A549 treated with ZK216348 at 1 μM for 4 hours (cell line): ENCODE results near the gene FAR1. TPM values are rescaled to one million over a fixed set of nuclear protein-coding genes. Genes with fewer than 3 reads are reported as not detected.

Experiments
- total RNA-seq: library from RNA; stranded (reverse); fragments of 200-300 nt; extraction: Qiagen RNA extraction; gene quantifications from 5 replicates; pipeline ENCODE4 v1.2.3, GENCODE V29; 2022; ENCODE audit warnings: low read depth

The FAR1 gene
- total RNA-seq: 40.0 to 64.8 TPM (median 50.7 TPM) in 5 replicates

DNA sequence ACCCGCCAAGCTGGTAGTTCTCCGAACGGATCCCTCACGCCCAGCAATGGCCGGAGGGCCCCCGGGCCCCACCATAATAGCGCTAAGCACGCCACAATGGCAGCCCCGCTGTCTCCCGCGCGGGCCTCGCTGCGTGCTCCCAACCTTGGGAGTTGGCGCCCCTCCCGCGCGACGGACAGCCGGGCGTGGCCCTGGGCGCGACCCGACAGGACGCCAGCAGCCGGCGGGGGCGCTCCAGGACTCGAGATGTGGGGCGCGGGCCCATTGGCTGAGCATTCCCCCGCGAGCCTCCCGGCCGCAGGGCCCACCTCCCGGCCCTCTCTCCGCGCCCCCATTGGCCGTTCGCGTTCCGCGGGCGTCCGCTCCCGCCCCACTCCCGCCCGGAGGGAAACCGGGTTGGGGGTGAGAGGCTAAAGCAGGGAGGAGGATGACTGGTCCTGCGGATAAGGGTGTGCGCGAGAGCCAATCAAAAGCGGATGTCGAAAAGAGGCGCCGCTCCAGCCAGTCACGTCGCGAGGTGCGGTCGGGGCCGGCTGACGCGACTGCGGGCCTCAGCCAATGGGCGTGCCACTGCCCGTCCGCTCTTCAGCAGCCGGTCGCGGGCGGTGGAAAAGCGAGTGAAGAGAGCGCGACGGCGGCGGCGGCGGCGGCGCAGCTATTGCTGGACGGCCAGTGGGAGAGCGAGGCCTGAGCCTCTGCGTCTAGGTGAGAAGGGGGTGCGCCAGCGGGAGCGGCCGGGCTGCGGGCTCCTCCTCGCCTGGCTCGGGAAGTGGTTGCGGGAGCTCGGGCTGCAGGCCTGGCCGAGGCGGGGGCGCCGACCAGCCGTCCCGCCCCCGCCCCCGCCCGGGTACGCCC lies at the start of gene FAR1:
Gene FAR1, plus strand, starts transcription at position 567 of the 855 bp plus-strand sequence. CDS start 26,098 bp downstream, outside the sequence.

Other genes with a start within 250 kb of the FAR1 start
- gene BTBD10, start 205.4 kb upstream of the FAR1 start, total RNA-seq: 37.8 to 57.2 TPM (median 43.7 TPM) in 5 replicates
- not detected in 5 replicates for gene PTH, start 172.7 kb upstream of the FAR1 start, total RNA-seq